Esophagus mucosa (tissue), 1 donor: ENCODE results near the gene ALDH1A1. TPM values are rescaled to one million over a fixed set of nuclear protein-coding genes. Genes with fewer than 3 reads are reported as not detected.
A peak's percentile ranks its signal among the peaks of the same experiment; 100 is the strongest.

Experiments
- ATAC-seq: fragments of 200-7000 bp; cut with Tn5 transposase; one replicate; pipeline ENCODE4 v1.9.1; 2020
- total RNA-seq: library from RNA; stranded (reverse); gene quantifications from one replicate; pipeline ENCODE4 v1.2.4, GENCODE V29; 2023
- donor health status: DM: yes; HTN: yes; CAD: no.

The ALDH1A1 gene
- total RNA-seq, 1 donor from 2014 or later = 3.3 TPM

DNA sequence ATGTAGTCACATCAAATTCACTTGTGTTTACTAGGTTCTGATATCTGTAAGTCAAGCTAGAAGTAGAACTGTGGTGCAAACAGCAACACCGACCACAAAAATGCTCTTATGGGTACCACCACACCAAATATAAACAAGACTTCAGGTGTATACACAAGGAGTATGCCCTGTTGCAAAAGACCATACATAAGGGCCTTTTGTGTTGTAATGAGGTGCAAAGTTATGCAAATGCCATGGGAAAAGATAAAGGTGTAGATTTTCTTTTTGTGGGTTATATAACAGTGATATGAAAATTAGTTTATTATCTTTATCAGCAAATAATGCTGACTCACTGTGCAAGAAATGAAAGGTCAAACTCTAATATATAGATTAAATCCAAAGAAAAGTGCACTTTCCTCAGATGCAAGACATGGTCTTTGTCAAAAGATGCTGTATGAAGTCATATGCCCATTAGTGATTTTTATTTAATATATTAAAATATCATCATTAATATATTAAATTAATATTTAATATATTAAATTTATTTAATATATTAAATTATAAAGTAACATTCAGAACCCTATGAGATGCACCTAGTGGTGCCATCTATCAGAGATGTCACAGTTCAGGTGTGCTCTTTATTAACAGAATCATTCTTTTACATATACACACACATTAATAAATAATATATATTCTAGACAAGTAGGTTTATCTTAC is 26.7 kb upstream of the ALDH1A1 start:
- no peak for ATAC-seq

DNA sequence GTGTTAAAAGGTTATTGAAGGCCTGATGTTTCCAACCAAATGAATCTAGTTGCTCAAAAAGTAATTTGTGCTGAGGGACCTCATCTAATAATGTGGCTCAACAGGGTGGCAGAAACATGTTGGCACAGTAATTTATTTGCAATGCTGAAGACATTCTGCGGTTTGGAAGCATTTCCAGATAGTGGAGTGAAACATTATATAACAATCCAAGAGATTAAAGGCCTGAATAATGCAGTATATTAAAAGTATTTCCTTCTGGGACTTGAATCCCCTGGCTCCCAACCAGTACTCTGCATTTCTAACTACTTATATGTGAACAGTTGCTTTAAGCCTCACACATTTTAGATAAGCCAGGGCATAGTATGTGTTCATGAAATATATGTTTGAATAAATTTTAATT is 25.9 kb upstream of the ALDH1A1 start:
- ATAC-seq = peak; percentile 77

GRCh38 chr9:72977670-72978069 is 24.8 kb upstream of the ALDH1A1 start:
- ATAC-seq = peak; percentile 90

DNA sequence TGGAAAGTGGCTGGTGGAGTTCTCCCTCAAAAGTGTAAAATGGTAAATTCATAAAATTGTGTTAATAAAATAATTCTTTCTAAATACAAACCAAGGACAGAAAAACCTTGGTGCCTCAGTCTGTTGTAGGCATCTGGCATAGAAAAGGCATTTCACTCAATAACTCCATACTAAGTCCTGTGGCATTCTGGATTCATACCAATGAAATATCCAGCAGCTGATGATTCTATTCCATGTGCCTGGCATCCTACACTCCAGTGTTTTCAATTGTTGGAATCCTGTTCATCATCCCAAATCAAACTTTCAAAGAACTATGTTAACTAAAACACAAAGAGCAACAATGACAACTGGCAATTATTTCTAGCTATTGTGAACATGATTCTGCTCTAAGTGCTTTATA is 21.6 kb upstream of the ALDH1A1 start:
- ATAC-seq = no peak

DNA sequence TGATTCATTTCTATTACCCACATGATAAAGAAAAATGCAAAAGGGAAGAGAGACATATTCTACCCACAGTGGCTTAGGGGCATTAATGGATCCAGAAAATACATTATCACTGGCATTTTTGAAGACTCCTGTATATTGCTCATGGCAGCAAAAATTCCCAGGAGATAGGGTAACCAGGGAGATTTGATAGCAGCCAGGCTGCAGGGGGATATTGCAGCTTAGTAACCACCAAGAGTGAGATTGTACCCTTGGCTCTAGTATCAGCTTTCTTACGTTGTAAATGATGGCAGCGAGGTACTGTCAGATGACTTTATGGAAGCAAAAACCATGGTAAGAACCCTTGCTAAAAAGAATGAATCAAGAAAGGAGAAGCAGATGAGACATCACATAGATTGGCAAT is 19.8 kb upstream of the ALDH1A1 start:
- ATAC-seq = no peak

GRCh38 chr9:72971411-72971810 is 18.6 kb upstream of the ALDH1A1 start:
- ATAC-seq = no peak

DNA sequence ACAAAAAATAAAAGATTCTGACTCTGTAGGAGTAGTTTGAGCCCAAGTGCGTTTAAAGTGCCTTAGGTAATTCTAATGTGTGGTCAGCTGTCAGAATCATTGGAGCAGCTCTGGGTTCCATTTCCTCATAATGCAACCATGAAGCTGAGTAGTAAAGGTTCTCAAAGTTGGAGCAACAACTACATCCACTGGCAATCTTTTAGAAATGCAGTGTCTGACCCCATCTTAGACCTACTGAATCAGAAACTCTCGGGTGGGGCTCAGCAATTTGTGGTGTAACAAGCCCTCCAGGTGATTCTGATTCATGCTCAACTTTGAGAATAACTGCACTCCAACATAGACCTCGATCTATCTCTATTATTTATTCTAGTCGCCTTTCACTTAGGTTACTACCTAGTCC is 7.6 kb upstream of the ALDH1A1 start:
- peak; percentile 57 for ATAC-seq

DNA sequence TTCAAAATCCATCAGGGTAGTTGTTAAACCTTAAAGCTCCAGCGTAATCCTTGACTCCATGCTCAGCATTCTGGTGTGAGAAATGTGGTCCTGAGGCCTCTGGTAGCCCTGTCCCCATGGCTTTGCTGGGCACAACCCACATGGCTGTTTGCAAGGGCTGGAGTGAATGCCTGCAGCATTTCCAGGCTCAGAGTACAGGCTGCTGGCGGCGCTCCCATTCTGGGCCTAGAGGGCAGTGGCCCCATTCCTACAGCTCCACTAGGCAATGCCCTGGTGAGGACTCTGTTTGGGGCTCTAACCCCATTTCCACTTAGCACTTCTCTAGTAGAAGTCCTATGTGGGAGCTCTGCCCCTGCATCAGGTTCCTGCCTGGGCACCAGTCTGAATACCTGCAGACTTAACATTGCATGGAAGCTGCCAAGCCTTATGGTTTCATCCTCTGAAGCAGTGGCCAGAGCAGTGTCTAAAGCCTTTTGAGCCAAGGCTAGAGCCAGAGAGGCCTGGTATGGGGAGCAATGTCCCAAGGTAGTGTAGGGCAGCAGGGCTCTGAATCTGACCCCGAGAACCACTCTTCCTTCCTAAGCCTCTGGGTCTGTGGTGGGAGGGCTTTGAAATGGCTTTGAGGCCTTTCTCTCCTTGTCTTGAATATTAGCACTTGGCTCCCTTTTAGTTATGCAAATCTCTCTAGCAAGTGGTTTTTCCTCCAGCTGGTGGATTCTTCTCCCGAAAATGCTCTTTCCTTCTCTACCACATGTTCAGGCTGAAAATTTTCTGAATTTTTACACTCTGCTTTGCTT is 5.8 kb upstream of the ALDH1A1 start:
- no peak for ATAC-seq

DNA sequence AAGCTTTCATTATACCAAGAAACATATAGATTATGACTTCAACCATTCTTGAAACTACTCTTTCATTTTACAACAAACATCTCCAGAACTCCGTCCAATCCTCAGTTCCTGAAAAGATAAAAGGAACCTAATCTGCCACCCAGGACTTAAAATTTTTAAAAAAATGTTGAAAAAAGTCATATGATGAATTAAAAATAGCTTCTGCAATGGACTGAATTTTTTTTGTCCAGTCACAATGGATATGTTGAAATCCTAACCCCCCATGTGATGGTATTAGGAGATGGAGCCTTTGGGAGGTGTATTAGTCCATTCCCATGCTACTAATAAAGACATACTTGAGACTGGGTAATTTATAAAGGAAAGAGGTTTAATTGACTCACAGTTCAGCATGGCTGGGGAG is 2.7 kb upstream of the ALDH1A1 start:
- no peak for ATAC-seq

- no peak for ATAC-seq
Measured at GRCh38 chr9:72955126-72955455, 2.2 kb upstream of the ALDH1A1 start.

GRCh38 chr9:72954431-72955125 is 1.7 kb upstream of the ALDH1A1 start:
- ATAC-seq = no peak

GRCh38 chr9:72952381-72952690 is 517 bp downstream of the ALDH1A1 start:
- ATAC-seq = no peak

DNA sequence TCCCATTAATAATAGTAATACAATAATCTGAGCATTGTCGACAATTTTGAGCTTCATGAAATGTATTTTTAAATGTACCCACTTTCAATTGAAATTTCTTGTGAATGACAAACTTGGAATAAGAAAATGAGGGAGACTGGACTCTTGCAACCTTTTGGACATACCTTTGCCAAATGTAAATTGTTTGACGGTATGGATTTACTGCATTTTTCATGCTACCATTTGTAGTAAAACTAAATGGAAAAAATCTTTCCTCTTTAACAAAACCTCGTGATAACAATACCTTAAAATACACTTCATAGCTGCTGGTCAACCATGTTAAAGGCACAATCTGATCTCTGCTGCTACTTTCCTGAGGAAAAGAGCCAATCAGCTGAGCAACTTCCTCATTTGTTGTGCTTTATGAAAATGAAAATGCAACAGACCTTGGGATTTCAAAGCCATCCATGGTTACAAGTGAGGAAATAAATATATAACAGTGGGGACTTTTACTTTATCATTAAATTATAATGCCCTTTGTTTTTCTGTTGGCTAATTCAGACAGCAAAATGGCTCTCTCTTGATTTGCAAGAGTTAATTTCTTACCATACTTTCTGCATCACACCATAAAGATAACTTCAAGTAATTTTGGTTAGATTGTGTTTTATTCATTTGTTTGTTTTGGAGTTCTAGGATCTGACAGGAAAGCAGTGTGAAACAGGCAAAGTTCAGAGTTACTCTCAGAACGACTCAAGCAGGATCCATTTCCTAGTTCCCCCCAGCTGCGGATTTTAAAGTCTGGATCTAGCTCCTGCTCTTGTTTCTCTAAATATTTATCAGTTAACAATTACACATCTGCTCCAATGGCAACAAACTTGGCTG is 1.1 kb downstream of the ALDH1A1 start:
- no peak for ATAC-seq

GRCh38 chr9:72950875-72951442 is 1.9 kb downstream of the ALDH1A1 start:
- ATAC-seq = no peak

DNA sequence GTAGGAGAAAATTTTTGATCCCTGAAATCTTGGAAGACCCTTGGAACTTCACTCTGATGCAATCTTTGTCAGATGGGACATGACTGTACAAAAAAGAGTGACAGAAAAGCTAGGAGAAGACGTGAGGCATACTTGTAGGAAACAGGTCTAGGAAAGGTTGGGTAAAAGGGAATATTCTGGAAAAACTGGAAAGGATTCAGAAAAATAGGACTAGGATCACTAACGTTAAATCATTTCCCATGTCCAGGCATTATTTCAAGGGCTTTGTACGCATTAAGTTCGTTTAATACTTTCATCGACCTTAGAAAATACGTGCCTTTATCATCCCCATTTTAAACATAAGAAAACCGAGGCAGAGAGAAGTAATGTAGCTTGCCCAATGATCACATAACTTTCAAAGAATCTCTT is 2.9 kb downstream of the ALDH1A1 start:
- ATAC-seq = no peak

DNA sequence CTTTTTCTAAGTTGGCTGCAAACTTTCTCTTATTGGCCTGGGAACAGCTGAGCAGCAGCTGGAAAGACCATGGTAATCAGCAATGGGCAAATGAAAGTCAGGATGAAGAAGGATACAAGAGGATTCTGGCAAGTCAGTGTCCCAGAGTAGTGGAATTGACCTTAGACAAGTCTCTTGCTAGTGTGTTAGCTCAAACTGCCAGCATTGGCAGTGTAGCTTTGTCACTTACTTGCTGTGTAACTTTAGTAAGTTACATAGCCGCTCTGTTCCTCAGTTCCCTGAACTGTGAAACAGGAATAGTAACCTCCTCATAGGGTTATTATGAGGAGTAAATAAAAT is 3.6 kb downstream of the ALDH1A1 start:
- no peak for ATAC-seq

- no peak for ATAC-seq
Measured at GRCh38 chr9:72948575-72949243, 4.1 kb downstream of the ALDH1A1 start.

DNA sequence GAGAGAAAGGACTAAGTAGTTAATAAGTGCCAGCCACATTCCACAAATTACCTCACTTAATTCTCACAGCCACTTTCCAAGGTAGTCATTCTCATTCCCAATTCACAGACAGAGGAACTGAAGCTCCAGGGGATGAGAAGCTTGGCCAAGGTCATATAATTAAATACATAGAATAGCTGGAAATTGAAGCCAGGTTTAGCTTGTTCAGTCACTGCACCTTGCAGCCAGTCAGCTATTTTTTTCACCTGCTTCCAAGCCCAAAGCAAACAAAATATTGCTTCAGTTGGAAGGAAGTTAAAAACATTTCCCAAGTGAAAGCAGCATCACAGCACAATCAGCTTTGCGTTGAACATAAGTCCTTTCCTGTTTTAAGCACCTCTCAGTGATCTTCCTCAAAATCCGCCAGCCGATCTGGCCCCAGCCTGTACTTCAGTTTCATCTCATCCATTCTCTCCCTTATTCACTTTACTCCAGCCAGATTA is 4.8 kb downstream of the ALDH1A1 start:
- no peak for ATAC-seq

DNA sequence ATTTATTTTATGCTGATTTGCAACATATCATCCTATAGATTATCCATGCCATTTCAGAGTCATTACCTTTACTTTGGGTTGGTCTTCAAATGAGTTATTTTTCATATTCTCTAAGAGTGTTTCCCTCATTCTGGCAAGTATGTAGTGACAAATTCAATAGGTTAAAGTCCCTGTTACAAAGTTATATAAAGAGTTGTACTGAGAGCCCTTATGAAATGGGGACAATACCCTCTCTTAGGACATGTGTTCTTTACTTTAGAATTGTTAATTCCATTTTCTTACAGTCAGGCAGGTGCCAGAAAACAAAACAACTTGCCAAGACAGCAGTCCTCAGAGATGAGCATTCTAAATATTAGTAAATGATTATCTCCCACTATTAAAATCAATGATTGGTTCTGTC is 6.0 kb downstream of the ALDH1A1 start:
- no peak for ATAC-seq

- ATAC-seq = no peak
Measured at GRCh38 chr9:72946318-72946717, 6.5 kb downstream of the ALDH1A1 start.

- no peak for ATAC-seq
Measured at GRCh38 chr9:72945391-72945790, 7.5 kb downstream of the ALDH1A1 start.

DNA sequence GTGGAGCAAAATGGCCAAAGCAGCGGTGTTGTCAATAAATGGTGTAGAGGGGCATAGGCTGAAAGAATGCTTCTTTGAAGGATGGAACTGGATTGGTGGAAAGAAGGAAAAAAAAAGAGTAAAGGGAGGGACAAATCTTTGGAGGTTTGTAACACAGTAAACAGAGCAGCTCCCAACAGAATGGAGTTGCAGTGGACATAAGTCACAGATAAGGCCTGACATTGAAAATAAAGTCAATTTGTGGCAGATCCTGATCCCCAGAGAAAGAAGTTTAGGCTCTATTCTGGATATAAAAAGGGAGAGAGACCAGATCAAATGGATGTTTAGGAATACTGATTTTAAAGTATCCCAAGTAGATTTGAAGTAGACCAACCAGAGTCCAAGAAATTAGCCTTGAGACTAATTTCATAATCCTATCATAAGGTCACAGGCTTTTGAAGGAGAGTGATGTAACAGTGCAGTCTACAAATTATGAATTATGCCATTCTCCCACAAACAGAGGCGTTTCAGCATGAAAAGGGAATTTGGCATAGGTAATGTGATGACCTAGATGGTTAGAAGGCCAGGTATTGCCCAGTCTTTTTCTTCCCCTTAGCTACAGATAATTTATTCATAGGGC is 8.9 kb downstream of the ALDH1A1 start:
- ATAC-seq = no peak
